Esophagus squamous epithelium (tissue), 4 donors: ENCODE results near the gene VOPP1.

ENCODE experiments used
- POLR2A ChIP-seq, 4 donors: fragments of 450-650 bp; IDR thresholded peaks; one replicate each; pipeline ENCODE4 v1.6.1; 2017; ENCODE audit warnings: antibody characterized with exemption in 4 of 4, mild to moderate bottlenecking in 4 of 4, moderate library complexity in 3 of 4
- TF ChIP-seq, protein P1 (sequence below), 6 experiments: fragments of 450-650 bp in 4 of 6; fragments of 200-600 bp in 2 of 6; sonication (generic) in 2 of 6; IDR thresholded peaks; one replicate each; pipeline ENCODE4 v1.5.1; 2016 to 2019; ENCODE audit warnings: antibody characterized with exemption in 6 of 6, mild to moderate bottlenecking in 4 of 6, moderate library complexity in 4 of 6

GRCh38 chr7:55561690-55562089 lies 10.6 kb downstream of the VOPP1 start:
- TF ChIP-seq, protein P1, sequence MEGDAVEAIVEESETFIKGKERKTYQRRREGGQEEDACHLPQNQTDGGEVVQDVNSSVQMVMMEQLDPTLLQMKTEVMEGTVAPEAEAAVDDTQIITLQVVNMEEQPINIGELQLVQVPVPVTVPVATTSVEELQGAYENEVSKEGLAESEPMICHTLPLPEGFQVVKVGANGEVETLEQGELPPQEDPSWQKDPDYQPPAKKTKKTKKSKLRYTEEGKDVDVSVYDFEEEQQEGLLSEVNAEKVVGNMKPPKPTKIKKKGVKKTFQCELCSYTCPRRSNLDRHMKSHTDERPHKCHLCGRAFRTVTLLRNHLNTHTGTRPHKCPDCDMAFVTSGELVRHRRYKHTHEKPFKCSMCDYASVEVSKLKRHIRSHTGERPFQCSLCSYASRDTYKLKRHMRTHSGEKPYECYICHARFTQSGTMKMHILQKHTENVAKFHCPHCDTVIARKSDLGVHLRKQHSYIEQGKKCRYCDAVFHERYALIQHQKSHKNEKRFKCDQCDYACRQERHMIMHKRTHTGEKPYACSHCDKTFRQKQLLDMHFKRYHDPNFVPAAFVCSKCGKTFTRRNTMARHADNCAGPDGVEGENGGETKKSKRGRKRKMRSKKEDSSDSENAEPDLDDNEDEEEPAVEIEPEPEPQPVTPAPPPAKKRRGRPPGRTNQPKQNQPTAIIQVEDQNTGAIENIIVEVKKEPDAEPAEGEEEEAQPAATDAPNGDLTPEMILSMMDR (IDR thresholded peaks at IDR 0.05): no peak
- TF ChIP-seq POLR2A (IDR thresholded peaks at IDR 0.05): no peak
